Measurements from ENCODE around the gene SEC61A2. TPM values are rescaled to one million over a fixed set of nuclear protein-coding genes. Genes with fewer than 3 reads are reported as not detected.
"Not testable (repeated sequence)": the region's sequence is repeated elsewhere in the genome, so short reads cannot be mapped to it uniquely, and the experiment has no call there.

The SEC61A2 gene
- total and polyA plus RNA-seq, 7 donors: 5.9 to 16.0 (median 7.9) TPM

GRCh38 chr10:12162927-12163326 is 33.5 kb downstream of the SEC61A2 start:
- 90 to 96% (median 93%) methylated on average over 6 of the region's 6 CpGs for WGBS, 3 donors
- H3K27me3 ChIP-seq (ENCODE audit: insufficient read depth in 3 of 3, low read length in 2 of 3): no peaks in the 10 kb centered on the region
- no peaks in the 10 kb centered on the region for H3K4me1 ChIP-seq
- peaks cover 9 to 98% of the 10 kb centered on the region in 2 donors for H3K36me3 ChIP-seq (ENCODE audit: insufficient read depth in 1 of 2, low read depth in 1 of 2)
- intact Hi-C loops (cut with DNase I): no loop called here
- no peak overlapping the region for H3K27ac ChIP-seq
- ATAC-seq: no peak
- H3K9me3 ChIP-seq: no peaks in the 10 kb centered on the region
- no peak for DNase-seq
- TF ChIP-seq, protein P1, sequence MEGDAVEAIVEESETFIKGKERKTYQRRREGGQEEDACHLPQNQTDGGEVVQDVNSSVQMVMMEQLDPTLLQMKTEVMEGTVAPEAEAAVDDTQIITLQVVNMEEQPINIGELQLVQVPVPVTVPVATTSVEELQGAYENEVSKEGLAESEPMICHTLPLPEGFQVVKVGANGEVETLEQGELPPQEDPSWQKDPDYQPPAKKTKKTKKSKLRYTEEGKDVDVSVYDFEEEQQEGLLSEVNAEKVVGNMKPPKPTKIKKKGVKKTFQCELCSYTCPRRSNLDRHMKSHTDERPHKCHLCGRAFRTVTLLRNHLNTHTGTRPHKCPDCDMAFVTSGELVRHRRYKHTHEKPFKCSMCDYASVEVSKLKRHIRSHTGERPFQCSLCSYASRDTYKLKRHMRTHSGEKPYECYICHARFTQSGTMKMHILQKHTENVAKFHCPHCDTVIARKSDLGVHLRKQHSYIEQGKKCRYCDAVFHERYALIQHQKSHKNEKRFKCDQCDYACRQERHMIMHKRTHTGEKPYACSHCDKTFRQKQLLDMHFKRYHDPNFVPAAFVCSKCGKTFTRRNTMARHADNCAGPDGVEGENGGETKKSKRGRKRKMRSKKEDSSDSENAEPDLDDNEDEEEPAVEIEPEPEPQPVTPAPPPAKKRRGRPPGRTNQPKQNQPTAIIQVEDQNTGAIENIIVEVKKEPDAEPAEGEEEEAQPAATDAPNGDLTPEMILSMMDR (IDR thresholded peaks at IDR 0.05): no peak
- no peak overlapping the region for H3K4me3 ChIP-seq

DNA sequence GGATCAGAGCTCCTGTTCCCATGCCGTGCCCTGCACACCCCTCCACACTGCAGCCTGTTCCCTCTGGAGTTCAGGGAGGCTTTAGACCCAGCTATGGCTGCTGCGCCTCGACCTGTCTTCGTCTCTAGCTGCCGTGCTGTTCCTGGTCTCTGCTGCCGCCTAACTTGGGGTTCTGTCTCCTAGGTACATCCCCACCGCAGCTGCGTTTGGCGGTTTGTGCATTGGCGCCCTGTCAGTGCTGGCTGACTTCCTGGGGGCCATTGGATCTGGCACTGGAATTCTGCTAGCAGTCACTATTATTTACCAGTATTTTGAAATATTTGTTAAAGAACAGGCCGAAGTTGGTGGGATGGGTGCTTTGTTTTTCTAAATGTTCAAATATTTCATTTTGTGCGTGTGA is 34.6 kb downstream of the SEC61A2 start:
- Histone ChIP-seq H3K27ac (no peak overlapping the region), H3K36me3 (ENCODE audit: insufficient read depth in 1 of 2, low read depth in 1 of 2) (peaks cover 9 to 99% of the 10 kb centered on the region in 2 donors), H3K4me1 (no peaks in the 10 kb centered on the region), H3K9me3 (no peaks in the 10 kb centered on the region), H3K27me3 (ENCODE audit: insufficient read depth in 3 of 3, low read length in 2 of 3) (no peaks in the 10 kb centered on the region), H3K4me3 (no peak overlapping the region)
- DNase-seq: no peak
- intact Hi-C loops (cut with DNase I): no loop called here
- ATAC-seq: no peak
- 87 to 92% (median 90%) methylated on average over 12 of the region's 12 CpGs for WGBS, 3 donors
- TF ChIP-seq, protein P1 (IDR thresholded peaks at IDR 0.05): no peak

DNA sequence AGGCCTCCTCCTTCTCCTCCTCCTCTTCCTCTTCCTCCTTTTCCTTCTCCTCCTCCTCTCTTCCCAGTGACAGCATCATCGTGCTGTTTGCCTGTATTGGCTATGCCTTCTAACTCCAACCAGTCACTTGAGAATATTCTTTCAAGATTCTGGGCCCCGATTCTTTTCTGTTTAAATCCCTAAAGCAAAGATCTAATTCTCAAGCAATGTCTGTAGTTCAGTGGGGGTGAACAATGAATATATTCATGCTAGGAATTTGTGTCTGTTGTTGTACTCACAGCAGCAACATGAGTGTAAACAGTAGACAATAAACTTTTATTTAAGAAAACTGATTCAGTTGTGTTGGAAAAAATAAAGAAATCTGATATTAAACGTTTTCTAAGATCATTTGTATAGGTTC is 35.6 kb downstream of the SEC61A2 start:
- Histone ChIP-seq H3K36me3 (ENCODE audit: insufficient read depth in 1 of 2, low read depth in 1 of 2) (peaks cover 9 to 99% of the 10 kb centered on the region in 2 donors), H3K27me3 (ENCODE audit: insufficient read depth in 3 of 3, low read length in 2 of 3) (no peaks in the 10 kb centered on the region), H3K9me3 (no peaks in the 10 kb centered on the region), H3K4me3 (no peak overlapping the region), H3K27ac (no peak overlapping the region), H3K4me1 (no peaks in the 10 kb centered on the region)
- DNase-seq (no peak), ATAC-seq (no peak)
- WGBS, 3 donors: 76 to 79% (median 77%) methylated on average over 3 of the region's 3 CpGs
- TF ChIP-seq, protein P1 (IDR thresholded peaks at IDR 0.05): no peak
- intact Hi-C loops (cut with DNase I): no loop called here

GRCh38 chr10:12165999-12166775 is 36.7 kb downstream of the SEC61A2 start:
- 80 to 85% (median 85%) methylated on average over 6 of the region's 6 CpGs for WGBS, 3 donors
- TF ChIP-seq, protein P1 (IDR thresholded peaks at IDR 0.05): no peak
- DNase-seq (no peak), ATAC-seq (no peak)
- Histone ChIP-seq H3K4me3 (no peak overlapping the region), H3K27me3 (ENCODE audit: insufficient read depth in 3 of 3, low read length in 2 of 3) (no peaks in the 10 kb centered on the region), H3K36me3 (ENCODE audit: insufficient read depth in 1 of 2, low read depth in 1 of 2) (peaks cover 17 to 99% of the 10 kb centered on the region in 2 donors), H3K27ac (no peak overlapping the region), H3K4me1 (no peaks in the 10 kb centered on the region), H3K9me3 (no peaks in the 10 kb centered on the region)
- intact Hi-C loops (cut with DNase I): no loop called here

DNA sequence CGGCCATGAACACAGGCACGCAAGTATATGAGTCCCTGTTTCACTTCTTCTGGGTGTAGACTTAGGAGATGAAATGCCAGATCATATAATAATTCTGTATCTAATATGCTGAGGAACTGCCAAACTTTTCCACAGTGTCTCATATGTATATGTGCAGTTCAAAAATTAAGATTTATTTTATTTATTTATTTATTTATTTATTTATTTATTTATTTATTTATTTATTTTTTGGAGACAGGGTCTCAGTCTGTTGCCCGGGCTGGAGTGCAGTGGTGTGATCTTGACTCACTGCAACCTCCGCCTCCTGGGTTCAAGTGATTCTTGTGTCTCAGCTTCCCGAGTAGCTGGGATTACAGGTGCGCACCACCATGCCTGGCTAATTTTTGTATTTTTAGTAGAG is 42.0 kb downstream of the SEC61A2 start:
- H3K4me3 ChIP-seq; ATAC-seq; H3K4me1 ChIP-seq; intact Hi-C loops (cut with DNase I); H3K27me3 ChIP-seq (ENCODE audit: insufficient read depth in 3 of 3, low read length in 2 of 3); H3K27ac ChIP-seq; DNase-seq; H3K9me3 ChIP-seq: not testable (repeated sequence)
- H3K36me3 ChIP-seq (ENCODE audit: insufficient read depth in 1 of 2, low read depth in 1 of 2): peaks cover 13 to 100% of the 10 kb centered on the region in 2 donors
- 87 to 95% (median 90%) methylated on average over 6 of the region's 6 CpGs for WGBS, 3 donors
